Fibroblast of skin of back (primary cell): Measurements from ENCODE around the gene BPIFB3. TPM values are rescaled to one million over a fixed set of nuclear protein-coding genes. Genes with fewer than 3 reads are reported as not detected.

Source experiments
- DNase-seq: peaks from one replicate; pipeline ENCODE4 v3.0.0-alpha.2; 2013
- polyA plus RNA-seq, 2 experiments: library from polyadenylated mRNA; unstranded; fragments of 120-200 nt; gene quantifications; one replicate each; pipeline ENCODE4 v1.2.1, GENCODE V29; 2013; ENCODE audit not compliant: insufficient read length in 2 of 2

BPIFB3 gene, protein sequence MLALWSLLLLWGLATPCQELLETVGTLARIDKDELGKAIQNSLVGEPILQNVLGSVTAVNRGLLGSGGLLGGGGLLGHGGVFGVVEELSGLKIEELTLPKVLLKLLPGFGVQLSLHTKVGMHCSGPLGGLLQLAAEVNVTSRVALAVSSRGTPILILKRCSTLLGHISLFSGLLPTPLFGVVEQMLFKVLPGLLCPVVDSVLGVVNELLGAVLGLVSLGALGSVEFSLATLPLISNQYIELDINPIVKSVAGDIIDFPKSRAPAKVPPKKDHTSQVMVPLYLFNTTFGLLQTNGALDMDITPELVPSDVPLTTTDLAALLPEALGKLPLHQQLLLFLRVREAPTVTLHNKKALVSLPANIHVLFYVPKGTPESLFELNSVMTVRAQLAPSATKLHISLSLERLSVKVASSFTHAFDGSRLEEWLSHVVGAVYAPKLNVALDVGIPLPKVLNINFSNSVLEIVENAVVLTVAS
- polyA plus RNA-seq (2013, experiment 1 of 2; ENCODE audit: insufficient read length) = not detected
- polyA plus RNA-seq (2013, experiment 2 of 2; ENCODE audit: insufficient read length) = not detected

GRCh38 chr20:33053291-33054106, at the start of gene BPIFB3:
TSS of gene BPIFB3 (plus strand) at chr20:33053903. CDS start at chr20:33055436, 1,533 bp downstream.
- no peak for DNase-seq

DNA sequence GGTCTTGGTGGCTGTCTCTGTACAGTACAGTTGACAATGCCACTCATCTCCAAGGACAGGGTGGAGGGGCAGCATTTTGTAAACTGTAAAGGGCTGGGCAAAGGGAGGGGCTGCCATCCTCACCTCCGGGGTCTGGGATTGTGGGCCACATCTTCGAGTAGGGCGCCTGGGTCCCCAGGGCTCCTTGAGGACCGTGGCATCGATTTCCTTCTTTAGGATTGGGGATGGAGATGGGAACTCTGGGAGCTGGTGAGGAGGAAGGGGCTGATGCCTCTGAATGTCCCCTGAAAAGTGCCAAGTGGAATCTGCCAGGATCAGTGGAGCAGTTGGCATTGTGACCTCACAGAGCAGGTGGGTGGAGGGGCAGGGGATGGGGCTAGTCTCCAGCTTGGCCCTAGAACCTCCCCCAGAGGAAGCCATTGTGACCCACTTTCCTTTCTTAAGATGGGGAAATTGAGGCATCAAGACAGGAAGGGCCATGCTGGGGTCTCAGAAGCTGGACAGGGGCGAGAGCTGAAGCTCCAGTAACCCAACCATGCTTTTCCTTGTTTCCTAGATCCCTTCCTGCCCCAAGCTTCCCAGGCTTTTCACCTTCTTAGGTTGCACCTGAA, 49.5 kb upstream of the BPIFB3 start, which contains the start of gene SUN5:
SUN5 (minus strand) TSS at position 293 of the 611 bp plus-strand sequence; CDS start at position 200, 93 bp downstream.
- DNase-seq = no peak

DNA sequence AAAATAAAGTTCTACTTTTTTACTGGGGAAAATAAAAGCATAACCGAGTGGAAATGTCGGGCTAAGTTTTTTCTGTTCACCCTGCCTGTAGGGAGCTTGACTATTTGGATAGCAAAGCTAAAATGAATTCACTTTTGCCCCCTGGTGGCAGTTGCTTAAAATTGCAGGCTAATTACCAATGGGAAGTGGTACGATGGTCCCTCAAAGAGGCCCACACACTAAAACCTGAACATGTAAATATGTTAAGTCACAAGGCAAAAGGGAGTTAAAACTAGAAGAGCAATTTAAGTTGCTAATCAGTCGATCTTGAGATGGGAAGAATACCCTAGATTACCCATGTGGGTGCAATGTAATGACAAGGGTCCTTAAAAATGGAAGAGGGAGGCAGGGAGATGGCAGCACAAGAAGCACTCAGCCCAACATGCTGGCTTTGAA, 48.6 kb upstream of the BPIFB3 start:
- peak; percentile 8 for DNase-seq

DNA sequence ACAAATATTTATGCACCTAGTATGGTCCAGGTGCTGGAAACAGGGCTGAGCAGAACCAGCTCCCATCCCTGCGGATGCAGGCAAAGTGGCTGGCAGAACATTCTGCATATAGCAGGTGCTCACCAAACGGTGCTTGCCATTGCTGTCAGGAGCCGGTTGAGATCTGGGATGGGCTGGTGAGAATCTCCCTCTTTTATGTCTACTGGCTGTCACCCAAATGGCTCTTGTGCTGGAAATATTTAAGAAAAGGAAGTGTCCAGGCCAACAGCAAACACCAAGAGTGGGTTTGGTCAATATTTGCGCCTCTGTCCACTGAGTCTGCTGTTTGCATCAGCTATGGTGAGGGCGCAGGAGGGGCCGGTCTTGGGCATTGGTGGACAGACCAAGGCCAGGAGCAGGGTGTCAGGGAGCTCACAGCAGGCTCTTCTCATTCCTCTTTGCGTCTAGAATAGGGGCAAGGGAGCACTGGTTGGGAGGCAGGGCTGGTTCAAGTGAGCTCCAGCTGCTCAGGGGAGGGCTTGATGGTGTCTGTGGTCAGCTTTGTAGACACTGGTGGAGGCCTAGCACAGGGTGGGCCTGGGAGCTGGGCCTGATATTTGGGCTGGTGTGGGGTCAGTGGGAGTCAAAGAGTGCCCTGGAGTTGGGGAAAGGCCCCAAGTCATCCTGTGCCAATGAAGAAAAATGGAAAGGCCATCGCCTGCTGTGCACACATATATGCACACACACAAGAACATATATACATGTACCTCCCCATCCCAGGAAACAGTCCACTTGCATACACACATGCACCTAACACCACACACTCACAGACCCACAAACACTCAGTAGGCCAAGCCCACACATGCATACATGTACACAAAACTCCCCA, 47.6 kb upstream of the BPIFB3 start:
- no peak for DNase-seq

- DNase-seq = no peak
These were observed 46.8 kb upstream of the BPIFB3 start for GRCh38 chr20:33006776-33007375.

GRCh38 chr20:33007376-33008335, 46.0 kb upstream of the BPIFB3 start, which contains the start of gene BPIFB2:
TSS of gene BPIFB2 (plus strand) at chr20:33007704. CDS start at chr20:33008575, 871 bp downstream.
- DNase-seq = no peak

DNA sequence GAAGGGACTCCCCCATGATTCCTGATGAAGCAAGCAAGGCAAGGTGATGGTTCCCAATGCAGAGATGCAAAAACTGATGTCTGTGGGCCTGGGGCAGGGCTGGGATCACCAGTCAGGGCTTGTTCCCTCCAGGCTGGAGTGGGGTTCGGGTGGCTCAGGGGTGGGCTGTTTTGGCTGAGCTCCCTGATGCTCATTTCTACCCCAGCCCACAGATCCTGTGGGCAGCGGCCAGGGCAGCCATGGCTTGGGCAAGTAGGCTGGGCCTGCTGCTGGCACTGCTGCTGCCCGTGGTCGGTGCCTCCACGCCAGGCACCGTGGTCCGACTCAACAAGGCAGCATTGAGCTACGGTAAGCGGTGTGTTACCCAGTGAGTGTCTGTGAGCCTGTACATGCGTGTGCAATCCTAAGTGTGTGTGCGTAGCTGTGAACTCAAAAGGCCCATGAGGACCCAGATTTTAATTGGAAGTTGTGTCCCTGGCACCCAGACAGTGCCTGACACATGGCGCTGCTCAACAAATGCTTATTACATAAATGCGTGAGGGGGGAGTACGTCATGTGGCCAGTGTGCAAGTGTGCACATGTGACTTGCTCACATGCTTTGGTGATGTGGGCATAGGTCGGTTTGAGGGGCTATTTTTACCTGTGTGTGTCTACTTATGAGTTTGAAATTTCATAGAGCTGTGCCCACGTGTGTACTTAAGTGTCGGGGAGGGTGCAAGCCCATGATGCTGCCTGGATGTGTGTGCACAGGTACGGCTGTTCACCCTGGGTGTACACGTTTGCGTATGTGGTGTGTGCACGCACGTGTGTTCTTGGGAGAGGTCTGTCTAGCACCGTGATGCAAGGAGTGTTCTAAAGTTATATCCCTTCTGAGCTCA, 45.1 kb upstream of the BPIFB3 start:
- no peak for DNase-seq

- DNase-seq = no peak
These were observed 44.2 kb upstream of the BPIFB3 start for GRCh38 chr20:33009214-33010132.

GRCh38 chr20:33010133-33010504, 43.6 kb upstream of the BPIFB3 start:
- no peak for DNase-seq

DNA sequence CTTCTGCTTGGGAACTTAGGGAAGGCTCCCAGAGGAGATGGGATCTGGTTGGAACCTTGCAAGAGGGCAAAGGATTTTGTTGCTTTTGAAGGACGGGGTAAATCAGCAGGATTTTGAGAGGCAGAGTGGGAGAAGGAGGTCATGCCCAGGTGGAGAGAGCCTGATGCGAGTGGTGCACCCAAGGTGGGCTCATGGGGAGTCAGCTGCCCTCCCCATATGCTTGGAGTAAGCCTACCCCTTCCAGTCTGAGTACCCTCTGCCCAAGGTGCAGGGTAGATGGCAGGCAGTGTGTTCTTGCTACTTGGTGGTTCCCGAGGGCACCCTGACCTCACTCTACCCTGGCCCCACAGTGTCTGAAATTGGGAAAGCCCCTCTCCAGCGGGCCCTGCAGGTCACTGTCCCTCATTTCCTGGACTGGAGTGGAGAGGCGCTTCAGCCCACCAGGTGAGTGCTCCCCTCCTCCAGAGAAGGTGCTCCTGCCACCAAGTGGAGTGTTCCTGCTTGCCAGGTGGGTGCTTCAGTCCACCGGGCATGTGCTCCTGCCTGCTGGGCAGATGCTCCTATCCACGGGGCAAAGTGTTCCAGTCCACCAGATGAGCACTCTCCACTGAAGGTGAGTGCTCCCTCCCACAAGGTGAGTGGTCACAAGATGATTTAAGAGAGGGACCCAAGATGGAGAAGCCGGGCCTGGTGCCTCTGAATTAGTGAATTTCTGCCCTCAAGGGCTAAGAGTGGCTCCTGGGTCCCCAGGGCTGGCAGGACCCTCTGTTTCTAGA, 42.8 kb upstream of the BPIFB3 start:
- no peak for DNase-seq

DNA sequence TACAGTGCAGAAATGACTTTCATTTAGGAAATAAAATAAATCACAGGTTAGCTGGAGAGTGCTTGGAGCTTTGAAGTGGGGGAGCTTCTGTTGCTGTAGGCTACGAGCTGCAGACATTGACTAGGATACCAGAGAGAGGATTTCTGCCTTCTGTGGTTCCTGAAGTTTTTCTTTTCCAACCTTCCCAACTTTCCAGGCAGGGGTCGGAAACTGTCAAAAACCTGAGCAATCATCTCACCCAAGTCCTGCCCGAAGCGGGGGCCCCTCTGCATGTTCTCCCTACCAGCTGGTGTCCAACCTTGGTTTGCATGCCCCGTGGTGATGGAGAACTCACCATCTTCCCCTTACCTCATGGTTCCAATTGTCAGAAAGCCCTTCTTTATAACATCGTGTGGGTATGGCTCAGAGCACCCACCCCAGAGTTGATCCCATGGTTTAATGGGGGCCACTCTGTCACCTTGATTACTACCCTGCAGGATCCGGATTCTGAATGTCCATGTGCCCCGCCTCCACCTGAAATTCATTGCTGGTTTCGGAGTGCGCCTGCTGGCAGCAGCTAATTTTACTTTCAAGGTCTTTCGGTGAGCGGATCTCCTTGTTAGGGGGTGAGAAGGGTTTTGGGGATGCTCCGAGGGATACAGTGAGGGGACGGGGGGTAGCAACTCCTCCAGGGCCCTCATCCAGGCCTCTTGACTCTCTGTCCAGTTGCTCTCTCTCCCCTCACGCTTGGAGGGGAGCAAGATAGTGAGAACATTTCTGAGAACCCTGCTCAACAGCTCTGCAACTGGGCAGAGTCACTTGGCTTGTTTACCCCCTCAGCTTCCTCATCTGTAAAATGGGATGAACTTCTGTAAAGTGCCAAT, 41.1 kb upstream of the BPIFB3 start:
- DNase-seq = no peak

DNA sequence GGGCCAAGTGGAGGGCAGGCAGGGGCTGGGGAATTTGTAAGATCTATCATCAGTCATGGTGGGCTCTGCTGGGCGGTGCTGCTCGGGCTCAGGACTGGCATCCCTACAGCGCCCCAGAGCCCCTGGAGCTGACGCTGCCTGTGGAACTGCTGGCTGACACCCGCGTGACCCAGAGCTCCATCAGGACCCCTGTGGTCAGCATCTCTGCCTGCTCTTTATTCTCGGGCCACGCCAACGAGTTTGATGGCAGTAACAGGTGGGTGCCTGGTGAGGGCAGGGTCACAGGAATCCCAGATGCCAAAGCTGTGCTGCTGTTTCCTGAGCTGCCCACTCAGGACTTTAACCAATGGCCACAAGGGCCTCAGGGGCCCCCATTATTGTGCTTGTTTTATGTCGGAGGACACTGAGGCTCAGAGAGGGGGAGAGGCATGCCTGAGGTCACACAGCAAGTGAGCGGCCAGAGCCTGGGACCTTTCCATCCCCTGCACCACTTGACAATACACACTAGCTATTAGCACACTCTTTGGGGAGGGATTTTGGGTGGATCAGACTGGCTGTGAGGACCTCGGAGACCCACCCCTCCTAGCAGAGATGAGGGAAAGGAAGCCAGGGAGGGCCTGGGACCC, 39.9 kb upstream of the BPIFB3 start:
- DNase-seq = no peak

DNA sequence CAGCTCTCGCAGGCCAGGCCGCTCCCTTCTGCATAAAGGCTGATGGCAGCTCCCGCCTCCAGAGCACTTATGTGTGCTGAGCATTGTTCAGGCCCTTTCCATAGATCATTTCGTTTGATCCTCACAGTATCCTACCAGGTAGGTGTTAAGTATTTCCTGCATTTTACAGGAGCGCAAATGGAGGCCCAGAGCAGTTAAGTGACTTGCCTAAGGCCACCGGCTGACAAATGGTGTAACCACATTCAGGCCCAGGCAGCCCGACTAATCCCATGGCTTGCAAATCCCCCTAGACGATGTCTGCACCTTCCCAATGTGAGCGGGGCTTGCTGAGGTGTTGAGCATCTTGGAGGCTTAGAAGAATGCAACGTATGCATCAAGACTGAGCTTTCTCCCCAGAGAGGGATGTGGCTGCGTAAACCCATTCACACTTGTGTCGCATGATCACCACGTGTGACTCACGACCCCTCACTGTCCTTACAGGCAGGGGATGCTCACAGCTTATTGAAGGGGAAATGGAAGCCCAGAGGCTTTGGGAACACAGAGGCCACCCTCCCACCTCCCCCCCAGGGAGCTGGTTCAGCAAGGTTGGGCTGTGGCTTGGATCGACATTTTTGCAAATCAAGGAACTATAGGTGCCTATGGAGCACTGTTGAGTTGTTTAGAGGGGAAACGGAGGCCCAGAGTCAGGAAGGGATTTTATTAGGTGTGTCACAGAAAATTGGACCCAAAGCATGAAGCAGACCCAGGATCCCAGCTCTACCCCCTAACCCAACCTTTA, 39.2 kb upstream of the BPIFB3 start:
- DNase-seq = no peak

- no peak for DNase-seq
These were observed 38.6 kb upstream of the BPIFB3 start for GRCh38 chr20:33015114-33015484.
